ENCODE measurements around the gene KLF1.
A peak's percentile ranks its signal among the peaks of the same experiment; 100 is the strongest.

KLF1 gene

GRCh38 chr19:12882589-12882988 lies 4.4 kb downstream of the KLF1 start:
- TF ChIP-seq POLR2A (IDR thresholded peaks at IDR 0.05; ENCODE audit: extremely low read depth, insufficient read length): no peak
- no peak for TF ChIP-seq CTCF (IDR thresholded peaks at IDR 0.05; ENCODE audit: low read depth, low read length)
- TF ChIP-seq MAX (IDR thresholded peaks at IDR 0.05; ENCODE audit: low read depth, low read length): no peak
- TF ChIP-seq MYC (IDR thresholded peaks at IDR 0.05; ENCODE audit: low read depth, low read length): no peak
- H3K4me3 ChIP-seq (ENCODE audit: low read depth, low read length): no peak overlapping the region
- no peak for DNase-seq (ENCODE audit: low read depth)

GRCh38 chr19:12881172-12881808 lies 5.7 kb downstream of the KLF1 start, which contains the start of gene DNASE2:
Gene DNASE2 (minus strand): TSS chr19:12881449. CDS start chr19:12881375, 74 bp downstream.
- peak within 1 kb of the TSS; percentile 55 for H3K4me3 ChIP-seq (ENCODE audit: low read depth, low read length)
- TF ChIP-seq MAX (IDR thresholded peaks at IDR 0.05; ENCODE audit: low read depth, low read length) (peak; percentile 30; the same call in 1 of the 2 replicates), POLR2A (IDR thresholded peaks at IDR 0.05; ENCODE audit: extremely low read depth, insufficient read length) (peak; percentile 44), CTCF (IDR thresholded peaks at IDR 0.05; ENCODE audit: low read depth, low read length) (no peak), MYC (IDR thresholded peaks at IDR 0.05; ENCODE audit: low read depth, low read length) (no peak)
- peak; percentile 95 for DNase-seq (ENCODE audit: low read depth)

- DNase-seq (ENCODE audit: low read depth): peak; percentile 22
- no peak for TF ChIP-seq MAX (IDR thresholded peaks at IDR 0.05; ENCODE audit: low read depth, low read length)
- no peak for TF ChIP-seq MYC (IDR thresholded peaks at IDR 0.05; ENCODE audit: low read depth, low read length)
- no peak for TF ChIP-seq POLR2A (IDR thresholded peaks at IDR 0.05; ENCODE audit: extremely low read depth, insufficient read length)
- no peak for TF ChIP-seq CTCF (IDR thresholded peaks at IDR 0.05; ENCODE audit: low read depth, low read length)
Observed at GRCh38 chr19:12880551-12881171, 6.3 kb downstream of the KLF1 start.

GRCh38 chr19:12875086-12875485 lies 11.9 kb downstream of the KLF1 start:
- no peak overlapping the region for H3K4me3 ChIP-seq (ENCODE audit: low read depth, low read length)
- TF ChIP-seq MYC (IDR thresholded peaks at IDR 0.05; ENCODE audit: low read depth, low read length) (no peak), MAX (IDR thresholded peaks at IDR 0.05; ENCODE audit: low read depth, low read length) (no peak), CTCF (IDR thresholded peaks at IDR 0.05; ENCODE audit: low read depth, low read length) (no peak), POLR2A (IDR thresholded peaks at IDR 0.05; ENCODE audit: extremely low read depth, insufficient read length) (no peak)
- no peak for DNase-seq (ENCODE audit: low read depth)

More at GRCh38 chr19:12880551-12881171, 6.3 kb downstream of the KLF1 start:
- H3K4me3 ChIP-seq (ENCODE audit: low read depth, low read length): peak overlapping the region; percentile 55

GRCh38 chr19:12873891-12874745 lies 12.9 kb downstream of the KLF1 start:
- no peak overlapping the region for H3K4me3 ChIP-seq (ENCODE audit: low read depth, low read length)
- no peak for DNase-seq (ENCODE audit: low read depth)
- no peak for TF ChIP-seq POLR2A (IDR thresholded peaks at IDR 0.05; ENCODE audit: extremely low read depth, insufficient read length)
- no peak for TF ChIP-seq MYC (IDR thresholded peaks at IDR 0.05; ENCODE audit: low read depth, low read length)
- no peak for TF ChIP-seq CTCF (IDR thresholded peaks at IDR 0.05; ENCODE audit: low read depth, low read length)
- no peak for TF ChIP-seq MAX (IDR thresholded peaks at IDR 0.05; ENCODE audit: low read depth, low read length)
